ENCODE results near the gene CPS1. TPM values are rescaled to one million over a fixed set of nuclear protein-coding genes. Genes with fewer than 3 reads are reported as not detected.

CPS1 gene
- total RNA-seq, 1 experiment from 2014 or later = 0.62 TPM

GRCh38 chr2:210519594-210519993, 36.8 kb upstream of the CPS1 start:
- BruUV-seq (replicated peaks) = no TSS peak
- no peak for DNase-seq (ENCODE audit: low spot score)
- Histone ChIP-seq H3K4me1 (ENCODE audit: insufficient read depth, low read length, poor library complexity, severe bottlenecking) (no peaks in the 10 kb centered on the region), H3K4me3 (ENCODE audit: low read depth, low read length, poor library complexity, severe bottlenecking) (no peak overlapping the region), H3K36me3 (ENCODE audit: insufficient read depth, low read length, poor library complexity, severe bottlenecking) (no peaks in the 10 kb centered on the region), H3K27me3 (replicated peaks; ENCODE audit: insufficient read depth, low read depth, low read length, poor library complexity) (no peaks in the 10 kb centered on the region), H3K27ac (ENCODE audit: low read depth, low read length, poor library complexity, severe bottlenecking) (no peak overlapping the region), H3K9me3 (ENCODE audit: low read depth, low read length, poor library complexity, severe bottlenecking) (no peaks in the 10 kb centered on the region)
- no peak for TF ChIP-seq CTCF (conservative IDR thresholded peaks at IDR 0.05; ENCODE audit: low read depth, low read length)
- no peak for TF ChIP-seq EZH2 (IDR thresholded peaks at IDR 0.05; ENCODE audit: borderline replicate concordance, low read depth, low read length, poor library complexity, severe bottlenecking)
- intact Hi-C loops (cut with micrococcal nuclease; ENCODE audit: unreplicated experiment) = no loop called here
- POLR2A ChIA-PET (ENCODE audit: low non-redundant PET) = no interaction called here
- CTCF ChIA-PET = no interaction called here

- no TSS peak for BruUV-seq (replicated peaks)
- POLR2A ChIA-PET (ENCODE audit: low non-redundant PET) = no interaction called here
Observed at GRCh38 chr2:210522399-210522798, 34.0 kb upstream of the CPS1 start.

GRCh38 chr2:210523650-210524289, 32.6 kb upstream of the CPS1 start:
- Histone ChIP-seq H3K27ac (ENCODE audit: low read depth, low read length, poor library complexity, severe bottlenecking) (no peak overlapping the region), H3K9me3 (ENCODE audit: low read depth, low read length, poor library complexity, severe bottlenecking) (no peaks in the 10 kb centered on the region), H3K4me1 (ENCODE audit: insufficient read depth, low read length, poor library complexity, severe bottlenecking) (no peaks in the 10 kb centered on the region), H3K36me3 (ENCODE audit: insufficient read depth, low read length, poor library complexity, severe bottlenecking) (no peaks in the 10 kb centered on the region), H3K27me3 (replicated peaks; ENCODE audit: insufficient read depth, low read depth, low read length, poor library complexity) (no peaks in the 10 kb centered on the region), H3K4me3 (ENCODE audit: low read depth, low read length, poor library complexity, severe bottlenecking) (no peak overlapping the region)
- TF ChIP-seq CTCF (conservative IDR thresholded peaks at IDR 0.05; ENCODE audit: low read depth, low read length) (no peak), EZH2 (IDR thresholded peaks at IDR 0.05; ENCODE audit: borderline replicate concordance, low read depth, low read length, poor library complexity, severe bottlenecking) (no peak)
- DNase-seq (ENCODE audit: low spot score) = no peak
- ChIA-PET CTCF (no interaction called here), POLR2A (ENCODE audit: low non-redundant PET) (no interaction called here)
- intact Hi-C loops (cut with micrococcal nuclease; ENCODE audit: unreplicated experiment) = no loop called here
- no TSS peak for BruUV-seq (replicated peaks)

More at GRCh38 chr2:210522399-210522798, 34.0 kb upstream of the CPS1 start:
- no peaks in the 10 kb centered on the region for H3K27me3 ChIP-seq (replicated peaks; ENCODE audit: insufficient read depth, low read depth, low read length, poor library complexity)
- no peak overlapping the region for H3K4me3 ChIP-seq (ENCODE audit: low read depth, low read length, poor library complexity, severe bottlenecking)
- CTCF ChIA-PET = no interaction called here
- no peak for DNase-seq (ENCODE audit: low spot score)
- H3K36me3 ChIP-seq (ENCODE audit: insufficient read depth, low read length, poor library complexity, severe bottlenecking) = no peaks in the 10 kb centered on the region
- no peaks in the 10 kb centered on the region for H3K9me3 ChIP-seq (ENCODE audit: low read depth, low read length, poor library complexity, severe bottlenecking)
- TF ChIP-seq CTCF (conservative IDR thresholded peaks at IDR 0.05; ENCODE audit: low read depth, low read length) (no peak), EZH2 (IDR thresholded peaks at IDR 0.05; ENCODE audit: borderline replicate concordance, low read depth, low read length, poor library complexity, severe bottlenecking) (no peak)
- intact Hi-C loops (cut with micrococcal nuclease; ENCODE audit: unreplicated experiment) = no loop called here
- no peaks in the 10 kb centered on the region for H3K4me1 ChIP-seq (ENCODE audit: insufficient read depth, low read length, poor library complexity, severe bottlenecking)
- H3K27ac ChIP-seq (ENCODE audit: low read depth, low read length, poor library complexity, severe bottlenecking) = no peak overlapping the region

Data from A673 (cell line).